MV-4-11 (cell line): ENCODE results near the gene ACP4.
"Not testable (repeated sequence)": the region's sequence is repeated elsewhere in the genome, so short reads cannot be mapped to it uniquely, and the experiment has no call there.

Source experiments
- DNase-seq: peaks from one replicate; lab custom pipeline; 2025; lab: John Stamatoyannopoulos, UW

The ACP4 gene

GRCh38 chr19:50777261-50777660, 13.0 kb upstream of the ACP4 start:
- no peak for DNase-seq

DNA sequence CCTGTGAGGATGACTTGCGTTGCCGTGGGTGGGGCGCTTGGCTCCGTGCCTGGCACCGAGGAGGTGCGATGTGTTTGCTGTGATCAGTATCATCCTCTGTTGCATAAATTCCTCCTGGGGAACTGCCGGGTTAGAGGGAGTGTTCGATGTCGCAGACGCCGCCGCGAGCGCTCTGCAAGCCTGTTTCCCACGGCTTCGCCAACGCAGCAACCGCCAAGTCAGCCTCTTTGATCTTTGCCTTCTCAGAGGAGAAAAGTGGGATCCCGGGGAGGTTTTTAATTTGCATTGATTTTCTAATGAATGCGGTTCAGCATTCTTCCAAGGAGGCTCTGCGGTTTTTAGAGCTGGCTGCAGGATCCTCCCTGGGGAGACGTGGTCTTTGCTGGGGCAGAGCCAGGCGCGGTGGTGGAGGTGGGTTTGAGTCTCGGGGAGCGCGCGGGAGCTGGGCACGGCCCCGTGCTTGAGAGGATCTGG, 12.3 kb upstream of the ACP4 start:
- DNase-seq: peak; percentile 58

- no peak for DNase-seq
Measured at GRCh38 chr19:50778906-50779430, 11.2 kb upstream of the ACP4 start.

- DNase-seq: no peak
Measured at GRCh38 chr19:50779504-50780457, 10.4 kb upstream of the ACP4 start.

GRCh38 chr19:50780753-50781435, 9.3 kb upstream of the ACP4 start:
- peak; percentile 27 for DNase-seq

DNA sequence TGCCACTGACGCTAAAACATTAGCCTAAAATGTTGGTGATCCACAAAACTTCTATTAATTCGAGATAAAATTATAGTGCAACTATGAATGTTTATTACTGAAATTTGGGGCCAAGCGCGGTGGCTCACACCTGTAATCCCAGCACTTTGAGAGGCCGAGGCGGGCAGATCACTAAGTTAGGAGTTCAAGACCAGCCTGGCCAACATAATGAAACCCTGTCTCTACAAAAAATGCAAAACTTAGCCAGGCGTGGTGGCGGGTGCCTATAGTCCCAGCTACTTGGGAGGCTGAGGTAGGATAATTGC, 6.4 kb upstream of the ACP4 start:
- DNase-seq: not testable (repeated sequence)

GRCh38 chr19:50784710-50785109, 5.5 kb upstream of the ACP4 start:
- DNase-seq: no peak

- DNase-seq: no peak
Measured at GRCh38 chr19:50785329-50785728, 4.9 kb upstream of the ACP4 start.

GRCh38 chr19:50790922-50791467, 780 bp downstream of the ACP4 start:
- no peak for DNase-seq

DNA sequence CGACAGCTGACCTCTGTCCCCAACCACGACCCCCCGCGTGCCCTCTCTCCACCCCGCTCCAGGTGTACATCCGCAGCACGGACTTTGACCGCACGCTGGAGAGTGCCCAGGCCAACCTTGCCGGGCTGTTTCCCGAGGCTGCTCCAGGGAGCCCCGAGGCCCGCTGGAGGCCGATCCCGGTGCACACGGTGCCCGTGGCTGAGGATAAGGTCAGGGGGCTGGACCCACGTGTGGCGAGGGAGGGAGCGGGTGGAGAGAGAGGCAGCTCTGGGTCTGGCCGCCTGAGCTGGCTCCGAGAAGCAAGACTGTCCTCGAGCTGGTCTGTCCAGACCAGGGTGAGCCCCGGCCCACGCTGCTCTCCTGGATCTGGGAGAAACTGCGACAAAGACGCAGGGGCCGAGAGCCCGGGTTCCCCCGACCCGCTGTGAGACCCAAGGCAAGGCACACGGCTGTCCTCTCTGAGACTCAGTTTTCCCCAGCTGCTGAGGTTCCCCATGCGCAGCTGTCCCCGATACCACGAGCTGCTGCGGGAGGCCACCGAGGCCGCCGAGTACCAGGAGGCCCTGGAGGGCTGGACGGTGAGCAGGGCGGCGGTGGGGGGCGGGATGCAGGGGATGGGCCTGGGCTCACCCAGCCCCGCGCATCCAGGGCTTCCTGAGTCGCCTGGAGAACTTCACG, 1.5 kb downstream of the ACP4 start:
- no peak for DNase-seq

DNA sequence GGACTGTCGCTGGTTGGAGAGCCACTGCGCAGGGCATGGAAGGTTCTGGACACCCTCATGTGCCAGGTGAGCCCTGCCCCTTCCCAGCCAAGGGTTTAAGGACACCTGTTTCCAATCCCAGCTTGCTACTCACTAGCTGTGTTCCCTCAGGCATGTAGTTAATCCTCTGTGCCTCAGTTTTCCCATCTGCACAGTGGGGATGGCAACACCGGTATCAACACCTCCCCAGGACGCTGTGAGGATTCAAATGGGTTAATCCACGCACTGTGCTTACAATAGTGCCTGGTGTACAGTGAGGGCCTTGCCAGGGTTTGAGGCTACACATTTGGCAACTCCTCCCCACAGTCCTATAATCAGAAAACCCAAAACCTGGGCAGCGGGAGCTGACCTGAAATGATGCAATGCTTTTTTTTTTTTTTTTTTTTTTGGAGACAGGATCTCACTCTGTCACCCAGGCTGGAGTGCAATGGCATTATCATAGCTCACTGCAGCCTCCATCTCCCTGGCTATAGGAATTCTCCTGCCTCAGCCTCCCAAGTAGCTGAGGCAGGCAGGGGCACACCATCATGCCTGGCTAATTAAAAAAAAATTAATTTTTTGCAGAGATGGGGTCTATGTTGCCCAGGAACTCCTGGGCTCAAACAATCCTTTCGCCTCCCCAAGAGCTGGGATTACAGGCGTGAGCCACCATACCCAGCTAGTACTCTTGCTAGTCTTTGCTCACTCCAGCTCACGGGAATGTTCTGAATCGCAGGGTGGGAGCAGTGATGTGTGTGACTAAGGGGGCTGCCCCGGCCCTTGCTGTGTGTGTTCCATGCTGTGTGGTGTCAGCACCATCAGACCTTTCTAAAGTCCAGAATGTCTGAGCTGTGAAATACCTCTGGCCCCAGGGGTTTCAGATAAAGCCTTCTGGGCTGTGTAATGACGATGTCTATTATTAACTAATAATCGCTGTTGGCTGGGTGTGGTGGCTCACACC, 2.3 kb downstream of the ACP4 start:
- no peak for DNase-seq

DNA sequence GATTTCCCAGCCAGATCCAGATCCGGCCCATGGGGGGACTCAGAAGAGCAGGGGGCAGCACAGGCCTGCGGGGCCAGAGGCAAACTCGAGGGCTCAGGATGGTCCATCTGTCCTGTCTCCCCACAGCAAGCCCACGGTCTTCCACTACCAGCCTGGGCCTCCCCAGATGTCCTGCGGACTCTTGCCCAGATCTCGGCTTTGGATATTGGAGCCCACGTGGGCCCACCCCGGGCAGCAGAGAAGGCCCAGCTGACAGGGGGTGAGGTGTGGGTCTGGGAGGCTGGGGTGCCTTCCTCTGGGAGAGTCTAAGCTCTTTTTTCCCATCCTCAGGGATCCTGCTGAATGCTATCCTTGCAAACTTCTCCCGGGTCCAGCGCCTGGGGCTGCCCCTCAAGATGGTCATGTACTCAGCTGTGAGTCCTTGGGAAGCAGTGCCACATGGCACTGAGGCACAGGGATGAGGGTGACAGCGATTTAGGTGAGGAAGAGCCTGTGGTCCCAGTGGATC, 3.4 kb downstream of the ACP4 start:
- DNase-seq: no peak

GRCh38 chr19:50794074-50794875, 4.1 kb downstream of the ACP4 start:
- DNase-seq: peak; percentile 65

DNA sequence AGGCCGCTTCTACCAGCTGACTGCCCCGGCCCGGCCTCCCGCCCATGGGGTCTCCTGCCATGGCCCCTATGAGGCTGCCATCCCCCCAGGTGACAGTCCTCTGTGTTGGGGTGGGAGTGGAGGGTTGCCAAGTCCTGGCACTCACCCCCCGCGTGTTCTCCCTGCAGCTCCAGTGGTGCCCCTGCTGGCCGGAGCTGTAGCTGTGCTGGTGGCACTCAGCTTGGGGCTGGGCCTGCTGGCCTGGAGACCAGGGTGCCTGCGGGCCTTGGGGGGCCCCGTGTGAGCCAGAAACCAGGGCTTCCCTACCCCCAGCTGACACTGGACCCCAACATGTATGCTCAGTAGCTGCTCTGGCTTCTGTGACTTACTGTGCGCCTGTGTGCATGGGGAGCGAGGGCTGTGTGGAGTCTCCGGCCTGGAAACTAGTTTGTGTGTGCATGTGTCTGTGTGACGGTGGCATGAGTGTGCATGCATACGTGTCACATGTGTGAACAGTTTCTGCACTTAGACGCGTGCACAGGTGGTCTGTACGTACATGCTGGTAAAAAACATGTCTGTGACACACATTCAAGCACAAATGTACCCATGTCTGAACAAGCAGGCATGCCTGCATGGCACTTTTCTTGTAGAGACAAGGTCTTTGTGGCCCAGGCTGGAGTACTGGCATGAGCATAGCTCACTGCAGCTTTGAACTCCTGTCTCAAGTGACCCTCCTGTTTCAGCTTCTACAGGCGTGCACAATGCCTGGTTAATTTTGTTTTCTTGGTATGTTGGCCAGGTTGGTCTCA, 4.9 kb downstream of the ACP4 start:
- peak; percentile 75 for DNase-seq

DNA sequence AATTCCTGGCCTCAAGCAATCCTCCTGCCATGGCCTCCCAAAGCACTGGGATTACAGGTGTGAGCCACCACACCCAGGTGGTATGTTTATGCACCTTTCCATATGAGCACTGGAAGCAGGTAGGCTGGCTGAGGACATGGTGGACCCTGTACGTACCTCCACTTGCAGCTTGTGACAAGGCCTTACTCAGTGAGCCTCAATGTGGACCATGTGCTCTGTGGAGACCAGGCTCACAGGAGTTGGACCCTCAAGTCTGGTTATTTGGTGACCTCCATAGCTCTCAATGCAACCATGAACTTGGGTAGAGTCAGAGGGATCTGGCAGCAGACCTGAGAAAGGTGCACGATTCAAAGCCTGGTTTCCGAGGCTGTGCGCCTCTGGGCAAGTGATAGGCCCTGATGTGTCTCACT, 5.5 kb downstream of the ACP4 start:
- peak; percentile 56 for DNase-seq

- DNase-seq: no peak
Measured at GRCh38 chr19:50796128-50796633, 6.0 kb downstream of the ACP4 start.

- DNase-seq: no peak
Measured at GRCh38 chr19:50796634-50797428, 6.6 kb downstream of the ACP4 start.

GRCh38 chr19:50797429-50797780, 7.2 kb downstream of the ACP4 start:
- no peak for DNase-seq
